Measurements from ENCODE around the gene PPFIBP1.

The PPFIBP1 gene

DNA sequence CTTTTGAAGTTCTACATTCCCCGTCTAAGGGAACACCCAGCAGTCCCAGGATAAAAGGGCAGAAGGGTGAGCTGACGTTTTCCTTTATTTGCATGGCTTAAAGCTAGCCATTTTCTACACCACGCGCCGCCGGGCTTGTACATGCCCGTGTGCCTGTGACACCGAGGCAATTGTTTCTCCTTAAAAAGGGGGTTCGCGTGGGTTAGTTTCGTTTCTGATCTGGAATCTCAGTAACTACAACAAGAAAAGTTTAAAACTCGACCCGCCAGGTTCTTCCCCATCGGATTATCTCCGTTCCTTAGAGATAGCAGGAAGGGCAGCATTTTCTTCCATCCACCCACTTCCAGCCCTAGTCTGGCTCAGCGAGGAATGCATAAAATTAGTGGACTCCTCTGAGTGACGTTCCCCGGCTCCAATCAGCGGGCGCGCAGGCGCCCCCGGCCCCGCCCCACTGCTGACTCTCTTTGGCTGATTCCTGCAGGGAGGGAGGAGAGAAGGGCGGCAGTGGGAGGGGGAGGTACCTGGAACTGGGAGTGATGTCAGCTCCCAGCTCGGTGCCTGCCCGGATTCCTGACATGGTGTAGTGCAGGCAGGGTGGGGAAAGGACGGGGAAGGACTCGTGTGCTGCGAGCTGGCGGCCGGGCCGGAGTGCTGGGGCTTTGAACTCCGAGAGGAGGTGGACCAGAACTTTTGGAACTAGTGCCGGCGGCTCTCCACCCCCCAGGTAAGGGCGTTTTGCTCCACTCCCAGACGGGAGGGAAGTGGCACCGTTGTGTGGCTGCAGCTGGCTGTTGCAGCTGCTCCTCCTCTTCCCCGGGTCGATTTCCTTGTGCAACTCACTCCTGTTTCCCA lies at the start of gene PPFIBP1:
TSS of gene PPFIBP1 (plus strand) at position 565 of the 852 bp plus-strand sequence. CDS start 109,191 bp downstream, outside the sequence.
- no peak for TF ChIP-seq GATA3 (IDR thresholded peaks at IDR 0.05; ENCODE audit: low read depth, low read length)
- TF ChIP-seq GATA2 (IDR thresholded peaks at IDR 0.05; ENCODE audit: low read depth, low read length) = no peak; the same call in 1 of the 2 replicates

DNA sequence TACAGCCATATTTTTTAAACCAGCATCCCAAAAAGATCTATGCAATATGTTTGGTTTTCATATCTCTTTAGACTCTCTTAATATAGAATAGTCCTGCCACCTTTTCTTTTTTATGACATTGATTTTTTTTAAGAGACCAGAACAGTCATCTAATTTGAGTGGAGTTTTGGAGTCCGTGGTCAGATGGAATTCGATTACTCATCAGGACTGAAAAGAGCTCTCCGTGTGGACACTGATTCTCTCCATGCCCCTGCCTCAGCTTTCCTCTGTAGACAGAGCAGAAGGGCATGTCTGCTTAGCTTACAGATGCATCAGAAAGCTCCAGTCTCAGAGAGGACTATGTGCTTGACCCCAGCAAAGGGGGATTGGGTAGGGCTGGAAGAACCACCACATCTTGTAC lies 49.7 kb upstream of the PPFIBP1 start:
- TF ChIP-seq GATA2 (IDR thresholded peaks at IDR 0.05; ENCODE audit: low read depth, low read length) (no peak), GATA3 (IDR thresholded peaks at IDR 0.05; ENCODE audit: low read depth, low read length) (no peak)

DNA sequence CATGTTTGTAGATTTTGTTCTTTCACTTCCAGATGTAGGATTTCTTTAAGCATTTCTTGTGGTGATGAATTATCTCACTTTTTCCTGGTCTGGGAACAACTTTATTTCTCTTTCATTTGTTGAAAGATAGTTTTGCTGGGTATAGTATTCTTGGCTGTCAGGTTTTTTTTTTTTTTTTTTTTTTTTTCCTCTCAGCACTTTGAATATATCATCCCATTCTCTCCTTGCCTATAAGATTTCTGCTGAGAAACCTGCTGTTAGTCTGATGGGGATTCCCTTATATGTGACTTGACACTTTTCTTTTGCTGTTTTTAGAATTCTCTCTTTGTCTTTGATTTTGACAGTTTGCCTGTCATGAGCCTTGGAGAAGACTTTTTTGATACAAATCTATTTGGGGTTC lies 47.0 kb upstream of the PPFIBP1 start:
- TF ChIP-seq GATA3 (IDR thresholded peaks at IDR 0.05; ENCODE audit: low read depth, low read length) (no peak), GATA2 (IDR thresholded peaks at IDR 0.05; ENCODE audit: low read depth, low read length) (no peak)

DNA sequence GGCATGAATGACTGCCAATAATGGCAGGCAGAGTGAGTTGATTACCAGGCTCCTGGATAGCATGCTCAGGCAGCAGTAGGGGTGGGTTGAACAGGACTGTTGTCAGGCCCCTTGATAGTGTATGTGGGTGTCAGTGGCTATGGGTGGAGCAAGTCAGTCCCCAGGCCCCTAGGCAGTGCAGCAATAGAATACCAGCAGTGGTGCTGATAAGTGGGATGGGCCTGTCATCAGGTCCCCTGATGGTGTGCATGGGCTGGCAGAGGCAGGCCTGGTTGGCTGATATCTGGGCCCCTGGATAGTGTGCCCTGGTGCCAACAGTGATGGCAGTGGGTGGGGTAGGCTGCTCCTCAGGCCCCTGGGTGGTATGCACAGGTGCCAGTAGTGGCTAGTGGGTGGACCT lies 45.1 kb upstream of the PPFIBP1 start:
- TF ChIP-seq GATA3 (IDR thresholded peaks at IDR 0.05; ENCODE audit: low read depth, low read length) = no peak

DNA sequence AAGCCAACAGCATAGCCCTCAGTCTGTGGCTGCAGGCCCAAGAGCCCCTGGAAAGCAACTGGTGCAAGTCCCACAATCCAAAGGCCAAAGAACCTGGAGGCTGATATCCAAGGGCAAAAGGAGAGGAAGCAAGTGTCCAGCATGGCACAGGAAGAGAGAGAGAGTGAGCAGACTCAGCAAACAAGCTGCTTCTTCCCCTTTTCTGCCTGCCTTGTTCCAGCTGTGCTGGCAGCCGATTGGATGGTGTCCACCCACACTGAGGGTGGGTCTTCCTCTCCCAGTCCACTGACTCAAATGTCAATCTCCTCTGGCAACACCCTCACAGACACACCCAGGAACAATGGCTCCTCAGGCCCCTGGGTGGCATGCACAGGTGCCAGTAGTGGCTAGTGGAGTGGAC lies 44.0 kb upstream of the PPFIBP1 start:
- TF ChIP-seq GATA2 (IDR thresholded peaks at IDR 0.05; ENCODE audit: low read depth, low read length) (no peak), GATA3 (IDR thresholded peaks at IDR 0.05; ENCODE audit: low read depth, low read length) (no peak)

DNA sequence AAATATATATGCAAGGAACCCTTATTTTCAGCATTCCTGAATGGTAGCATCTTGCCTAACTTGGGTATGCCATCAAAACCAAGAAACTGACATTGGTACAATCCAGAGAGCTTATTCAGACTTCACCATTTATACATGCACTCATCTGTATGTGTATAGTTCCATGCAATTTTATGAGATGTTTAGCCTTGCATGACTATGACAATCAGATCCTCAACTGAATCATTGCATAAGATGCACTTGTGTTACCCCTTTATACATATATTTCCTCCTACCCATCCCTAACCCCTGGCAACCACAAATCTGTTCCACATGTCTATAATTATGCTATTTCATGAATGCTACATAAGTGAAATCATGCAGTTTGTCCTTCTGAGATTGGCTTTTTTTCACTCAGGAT lies 37.0 kb upstream of the PPFIBP1 start:
- TF ChIP-seq GATA2 (IDR thresholded peaks at IDR 0.05; ENCODE audit: low read depth, low read length) (no peak), GATA3 (IDR thresholded peaks at IDR 0.05; ENCODE audit: low read depth, low read length) (no peak)

DNA sequence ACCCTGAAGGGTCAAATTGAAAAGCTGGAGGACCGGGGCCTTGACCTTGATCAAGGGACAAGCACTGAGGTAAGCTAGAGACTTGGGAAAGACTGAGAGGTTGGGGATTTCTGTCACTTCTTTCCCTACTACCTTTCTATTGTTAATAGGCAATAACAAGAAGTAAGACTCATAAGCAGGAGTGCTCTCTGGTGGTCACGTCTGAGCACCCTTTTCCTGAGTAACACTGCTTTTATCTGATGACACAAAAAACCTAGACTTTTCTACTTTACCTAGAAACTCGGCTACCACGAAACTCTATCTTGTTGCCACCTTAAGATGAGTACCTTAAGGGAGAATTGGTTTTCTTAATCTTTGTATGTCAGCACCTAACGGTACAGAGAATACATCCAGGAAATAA lies 35.5 kb upstream of the PPFIBP1 start:
- TF ChIP-seq GATA3 (IDR thresholded peaks at IDR 0.05; ENCODE audit: low read depth, low read length) (no peak), GATA2 (IDR thresholded peaks at IDR 0.05; ENCODE audit: low read depth, low read length) (no peak)

DNA sequence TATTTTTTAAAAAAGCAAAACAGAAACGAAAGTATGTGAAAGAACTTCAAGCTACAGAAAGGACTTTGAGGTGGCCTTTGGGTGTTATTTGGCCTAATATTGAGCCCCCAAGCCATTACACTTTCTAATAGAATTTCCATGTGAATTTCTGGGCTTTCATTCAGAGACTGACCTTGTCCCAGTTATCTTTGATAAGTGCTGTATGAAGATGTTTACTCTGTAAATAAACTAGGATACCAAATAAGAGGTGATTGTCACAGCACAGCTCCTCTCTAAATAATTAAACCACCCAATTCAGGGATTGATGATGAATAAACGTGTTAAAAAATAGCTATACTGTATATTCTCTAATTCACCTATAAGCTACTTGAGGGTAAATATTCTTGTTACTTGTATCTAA lies 32.8 kb upstream of the PPFIBP1 start:
- TF ChIP-seq GATA3 (IDR thresholded peaks at IDR 0.05; ENCODE audit: low read depth, low read length) (no peak), GATA2 (IDR thresholded peaks at IDR 0.05; ENCODE audit: low read depth, low read length) (no peak)

DNA sequence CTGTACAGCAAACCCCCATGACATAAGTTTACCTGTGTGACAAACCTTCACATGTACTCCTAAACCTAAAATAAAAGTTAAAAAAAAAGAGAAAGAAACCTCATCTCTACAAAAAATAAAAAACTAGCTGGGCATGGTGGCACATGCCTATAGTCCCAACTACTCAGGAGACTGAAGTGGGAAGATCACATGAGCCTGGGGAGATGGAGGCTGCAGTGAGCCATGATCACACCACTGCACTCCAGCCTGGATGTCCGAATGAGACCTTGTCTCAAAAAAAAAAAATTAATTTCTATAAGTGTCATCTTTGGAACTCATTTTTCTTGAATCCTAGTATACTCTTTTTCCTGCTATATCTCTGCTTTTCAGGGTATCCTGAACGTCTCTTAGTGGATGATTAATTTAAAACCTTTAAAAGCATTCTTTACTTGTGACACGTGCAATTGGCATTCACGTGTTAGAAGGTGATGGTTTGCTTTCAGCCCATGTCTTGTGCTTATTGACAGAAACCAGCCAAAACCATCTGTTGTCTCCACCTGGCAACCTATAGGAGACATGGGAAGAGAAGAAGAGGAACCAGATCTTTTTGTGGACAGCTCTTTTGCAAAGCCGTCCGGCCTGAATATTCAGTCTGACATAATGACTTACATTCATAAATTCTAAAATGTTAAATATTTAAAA lies 30.6 kb upstream of the PPFIBP1 start:
- TF ChIP-seq GATA3 (IDR thresholded peaks at IDR 0.05; ENCODE audit: low read depth, low read length) (no peak), GATA2 (IDR thresholded peaks at IDR 0.05; ENCODE audit: low read depth, low read length) (no peak)

DNA sequence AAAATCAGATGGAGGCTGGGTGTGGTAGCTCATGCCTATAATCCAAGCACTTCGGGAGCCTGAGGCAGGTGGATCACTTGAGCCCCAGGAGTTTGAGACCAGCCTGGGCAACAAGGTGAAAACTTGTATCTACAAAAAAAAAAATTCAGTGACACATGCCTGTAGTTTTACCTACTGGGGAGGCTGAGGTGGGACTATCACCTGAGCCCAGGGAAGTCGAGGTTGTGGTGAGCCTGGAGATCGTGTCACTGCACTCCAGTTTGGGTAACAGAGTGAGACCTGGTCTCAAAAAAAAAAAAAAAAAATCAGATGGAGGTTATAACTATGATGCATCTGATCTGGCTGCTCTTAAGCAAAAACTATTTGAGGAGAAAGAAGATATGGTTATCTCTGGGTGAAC lies 26.6 kb upstream of the PPFIBP1 start:
- TF ChIP-seq GATA2 (IDR thresholded peaks at IDR 0.05; ENCODE audit: low read depth, low read length) (no peak), GATA3 (IDR thresholded peaks at IDR 0.05; ENCODE audit: low read depth, low read length) (no peak)

DNA sequence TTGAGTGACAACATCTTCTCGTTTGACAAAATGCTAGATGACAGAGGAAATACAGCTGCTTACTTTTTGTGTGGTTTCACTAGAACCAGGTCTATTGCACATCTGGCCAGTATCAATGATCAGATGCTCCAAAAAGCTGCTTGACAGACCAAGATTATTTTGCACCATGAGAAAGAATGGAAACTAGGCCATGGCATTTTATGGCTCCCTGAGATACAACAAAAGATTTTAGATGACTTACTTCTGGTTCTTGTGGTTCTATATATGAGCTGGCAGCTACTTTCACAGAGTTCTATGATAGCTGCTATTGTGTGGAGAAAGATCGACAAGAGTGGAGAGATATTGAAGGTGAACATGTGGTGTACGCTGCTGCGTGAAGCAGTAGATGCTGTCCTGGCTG lies 25.9 kb upstream of the PPFIBP1 start:
- TF ChIP-seq GATA3 (IDR thresholded peaks at IDR 0.05; ENCODE audit: low read depth, low read length) (no peak), GATA2 (IDR thresholded peaks at IDR 0.05; ENCODE audit: low read depth, low read length) (no peak)

DNA sequence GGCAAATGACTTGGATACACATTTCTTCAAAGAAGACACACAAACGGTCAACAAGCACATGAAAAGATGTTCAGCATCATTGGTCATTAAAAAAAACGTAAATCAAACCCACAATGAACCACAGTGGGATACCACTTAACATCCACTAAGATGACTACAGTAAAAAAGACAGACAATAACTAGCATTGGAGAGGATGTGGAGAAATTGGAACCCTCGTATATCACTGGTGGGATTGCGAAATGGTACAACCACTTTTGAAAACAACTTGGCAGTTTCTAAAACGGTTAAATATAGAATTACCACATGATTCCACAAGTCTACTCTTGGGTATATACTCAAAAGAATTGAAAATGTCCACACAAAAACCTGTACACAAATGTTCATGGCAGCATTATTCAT lies 25.2 kb upstream of the PPFIBP1 start:
- TF ChIP-seq GATA3 (IDR thresholded peaks at IDR 0.05; ENCODE audit: low read depth, low read length) (no peak), GATA2 (IDR thresholded peaks at IDR 0.05; ENCODE audit: low read depth, low read length) (no peak)

DNA sequence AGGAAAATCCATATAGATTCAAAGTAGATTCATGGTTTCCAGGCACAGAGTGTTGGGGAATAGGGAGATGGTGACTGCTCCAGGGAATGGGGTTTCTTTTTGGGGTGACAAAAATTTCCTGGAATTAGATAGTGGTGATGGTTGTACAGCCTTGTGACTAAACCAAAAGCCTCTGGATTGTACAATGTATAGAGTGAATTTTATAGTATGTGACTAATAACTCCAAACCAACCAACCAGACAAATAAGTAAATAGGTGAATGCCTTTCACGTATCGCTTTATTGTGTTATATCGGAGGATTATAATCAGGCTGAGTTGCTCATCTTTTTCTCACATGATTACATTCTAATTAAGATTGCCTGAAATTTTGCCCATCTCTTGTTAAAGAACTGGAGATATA lies 24.6 kb upstream of the PPFIBP1 start:
- TF ChIP-seq GATA3 (IDR thresholded peaks at IDR 0.05; ENCODE audit: low read depth, low read length) (no peak), GATA2 (IDR thresholded peaks at IDR 0.05; ENCODE audit: low read depth, low read length) (no peak)

DNA sequence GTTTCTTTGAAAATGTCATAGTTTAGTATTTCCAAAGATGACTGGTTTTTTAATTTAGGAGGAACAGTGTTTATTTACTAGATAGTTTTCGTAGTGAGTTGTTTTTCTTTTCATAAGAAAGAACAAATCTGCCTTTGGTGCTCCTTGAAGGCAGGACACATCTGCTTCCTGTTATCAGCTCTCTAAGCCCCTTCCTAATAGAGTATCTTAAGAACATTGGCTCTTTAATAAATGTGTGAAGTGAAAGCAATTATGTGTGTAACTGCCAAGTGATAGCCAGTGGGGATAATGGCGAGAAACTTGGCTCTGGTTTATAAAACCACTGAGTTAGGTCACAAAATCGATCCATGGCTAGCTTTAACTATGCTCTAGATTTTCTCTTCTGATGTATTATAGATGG lies 23.5 kb upstream of the PPFIBP1 start:
- TF ChIP-seq GATA3 (IDR thresholded peaks at IDR 0.05; ENCODE audit: low read depth, low read length) (no peak), GATA2 (IDR thresholded peaks at IDR 0.05; ENCODE audit: low read depth, low read length) (no peak)

DNA sequence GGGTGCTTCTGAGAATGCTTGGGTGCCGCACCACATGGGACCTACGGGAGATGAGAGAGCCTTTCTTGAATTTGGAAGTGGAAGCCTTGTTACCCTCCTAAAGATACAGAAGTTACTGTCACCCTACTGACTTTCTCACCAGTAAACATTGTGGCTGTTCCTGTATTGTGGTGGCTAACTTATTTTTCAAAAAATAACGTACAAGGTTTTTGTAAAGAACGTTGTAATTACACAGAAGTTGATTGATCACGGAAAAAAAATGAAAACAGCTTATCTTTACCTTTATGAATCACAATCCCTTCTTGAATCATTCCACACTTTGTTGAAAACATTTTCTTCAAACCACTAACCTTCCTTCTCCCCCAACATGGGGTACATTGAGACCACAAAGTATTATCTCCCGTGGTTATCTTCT lies 22.0 kb upstream of the PPFIBP1 start:
- no peak for TF ChIP-seq GATA3 (IDR thresholded peaks at IDR 0.05; ENCODE audit: low read depth, low read length)
- TF ChIP-seq GATA2 (IDR thresholded peaks at IDR 0.05; ENCODE audit: low read depth, low read length) = no peak
